GM10248 (cell line): Measurements from ENCODE around the gene SIDT1.

Source experiments
- CTCF ChIA-PET: fragments of 300-600 bp; sonication (Branson Sonifier 250); formaldehyde crosslinking; extraction: SDS; loops from one replicate; lab custom pipeline; 2021; ENCODE audit warnings: antibody characterized with exemption; lab: Yijun Ruan, JAX
- POLR2A ChIA-PET: fragments of 350-650 bp; sonication (Branson Sonifier 250); formaldehyde crosslinking; extraction: SDS; loops from one replicate; lab custom pipeline; 2020; ENCODE audit warnings: antibody characterized with exemption; lab: Yijun Ruan, JAX
- DNase-seq: peaks from one replicate; pipeline ENCODE4 v3.0.0; 2012; ENCODE audit errors: extremely low spot score
- TF ChIP-seq, protein P1 (sequence below): IDR thresholded peaks from 2 replicates; pipeline ENCODE4 v1.5.1; 2012; ENCODE audit warnings: mild to moderate bottlenecking, low read depth; ENCODE audit errors: extremely low read depth, missing control alignments, control extremely low read depth

SIDT1 gene

DNA sequence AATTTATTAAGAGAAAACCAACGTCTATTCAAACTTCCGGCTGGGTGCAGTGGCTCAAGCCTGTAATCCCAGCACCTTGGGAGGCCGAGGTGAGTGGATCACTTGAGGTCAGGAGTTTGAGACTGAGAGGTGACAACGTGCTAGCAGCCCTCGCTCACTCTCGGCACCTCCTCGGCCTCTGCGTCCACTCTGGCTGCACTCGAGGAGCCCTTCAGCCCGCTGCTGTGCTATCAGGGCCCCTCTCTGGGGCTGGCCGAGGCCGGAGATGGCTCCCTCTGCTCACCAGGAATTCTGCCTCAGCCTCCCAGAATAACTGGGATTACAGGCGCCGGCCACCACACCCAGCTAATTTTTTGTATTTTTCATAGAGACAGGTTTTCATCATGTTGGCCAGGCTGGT, 105.4 kb downstream of the SIDT1 start:
- no peak for DNase-seq
- ChIA-PET POLR2A (no interaction called here), CTCF (interaction anchor here (2.9 kb wide), 1 partner anchor 14 kb away, joined by 5 read pairs; no protein-coding TSS in a partner anchor)
- TF ChIP-seq, protein P1, sequence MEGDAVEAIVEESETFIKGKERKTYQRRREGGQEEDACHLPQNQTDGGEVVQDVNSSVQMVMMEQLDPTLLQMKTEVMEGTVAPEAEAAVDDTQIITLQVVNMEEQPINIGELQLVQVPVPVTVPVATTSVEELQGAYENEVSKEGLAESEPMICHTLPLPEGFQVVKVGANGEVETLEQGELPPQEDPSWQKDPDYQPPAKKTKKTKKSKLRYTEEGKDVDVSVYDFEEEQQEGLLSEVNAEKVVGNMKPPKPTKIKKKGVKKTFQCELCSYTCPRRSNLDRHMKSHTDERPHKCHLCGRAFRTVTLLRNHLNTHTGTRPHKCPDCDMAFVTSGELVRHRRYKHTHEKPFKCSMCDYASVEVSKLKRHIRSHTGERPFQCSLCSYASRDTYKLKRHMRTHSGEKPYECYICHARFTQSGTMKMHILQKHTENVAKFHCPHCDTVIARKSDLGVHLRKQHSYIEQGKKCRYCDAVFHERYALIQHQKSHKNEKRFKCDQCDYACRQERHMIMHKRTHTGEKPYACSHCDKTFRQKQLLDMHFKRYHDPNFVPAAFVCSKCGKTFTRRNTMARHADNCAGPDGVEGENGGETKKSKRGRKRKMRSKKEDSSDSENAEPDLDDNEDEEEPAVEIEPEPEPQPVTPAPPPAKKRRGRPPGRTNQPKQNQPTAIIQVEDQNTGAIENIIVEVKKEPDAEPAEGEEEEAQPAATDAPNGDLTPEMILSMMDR, result no peak

DNA sequence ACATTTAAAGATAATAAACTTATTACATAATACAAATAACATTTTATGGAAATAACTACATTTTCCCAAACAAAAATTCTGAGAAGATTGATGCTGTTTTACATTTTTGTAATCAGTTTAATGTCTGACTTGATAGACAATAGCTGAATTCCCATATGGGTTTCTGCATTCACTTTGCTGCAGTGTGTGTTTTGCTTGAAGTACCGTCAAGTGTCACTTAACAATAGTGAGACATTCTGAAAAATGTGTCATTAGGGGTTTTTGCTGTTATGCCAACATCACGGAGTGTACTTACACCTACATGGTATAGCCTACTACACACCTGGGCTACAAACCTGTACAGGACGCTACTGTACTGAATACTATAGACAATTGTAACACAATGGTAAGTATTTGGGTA, 106.6 kb downstream of the SIDT1 start:
- POLR2A ChIA-PET, result no interaction called here
- no peak for DNase-seq
- TF ChIP-seq, protein P1, result no peak
- CTCF ChIA-PET, result interaction anchor here (2.3 kb wide), 1 partner anchor 9 kb away, joined by 6 read pairs; no protein-coding TSS in a partner anchor

DNA sequence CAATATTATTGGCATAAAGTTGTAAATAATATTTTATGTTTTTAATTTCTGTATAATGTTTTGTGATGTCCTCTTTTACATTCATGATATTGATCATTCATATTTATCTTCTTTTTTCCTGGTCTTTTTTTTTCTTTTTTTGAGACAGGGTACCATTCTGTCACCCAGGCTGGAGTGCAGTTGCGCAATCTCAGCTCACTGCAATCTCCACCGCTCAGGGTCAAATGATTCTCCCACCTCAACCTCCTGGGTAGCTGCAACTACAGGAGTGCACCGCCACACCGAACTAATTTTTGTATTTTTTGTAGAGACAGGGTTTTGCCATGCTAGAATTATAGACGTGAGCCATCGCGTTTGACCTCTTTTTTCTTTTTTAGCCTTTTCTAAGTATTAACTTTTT, 111.2 kb downstream of the SIDT1 start:
- POLR2A ChIA-PET, result no interaction called here
- CTCF ChIA-PET, result interaction anchor here (0.9 to 1.1 kb wide), 3 partner anchors 12 to 17 kb away, joined by 3 read pairs; no protein-coding TSS in a partner anchor
- DNase-seq, result no peak
- TF ChIP-seq, protein P1, result no peak

DNA sequence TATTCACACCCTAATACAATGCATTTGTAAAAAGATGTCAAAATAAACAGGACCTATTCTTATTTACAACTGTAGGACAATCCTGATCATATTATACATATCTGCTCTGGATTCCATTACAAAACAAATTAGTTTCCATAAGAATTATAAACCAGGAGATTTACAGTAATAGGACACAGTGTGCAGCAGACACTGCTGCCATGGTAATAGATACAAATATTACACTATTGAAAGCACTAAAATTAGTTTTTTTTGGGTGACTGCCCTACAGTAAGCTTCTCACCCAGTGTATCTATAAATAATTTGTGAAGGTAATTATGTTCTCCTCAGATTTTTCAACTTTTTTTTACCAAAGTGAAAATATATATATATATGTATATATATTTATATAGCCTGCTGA, 116.2 kb downstream of the SIDT1 start:
- TF ChIP-seq, protein P1, result no peak
- CTCF ChIA-PET, result no interaction called here
- POLR2A ChIA-PET, result no interaction called here
- no peak for DNase-seq

DNA sequence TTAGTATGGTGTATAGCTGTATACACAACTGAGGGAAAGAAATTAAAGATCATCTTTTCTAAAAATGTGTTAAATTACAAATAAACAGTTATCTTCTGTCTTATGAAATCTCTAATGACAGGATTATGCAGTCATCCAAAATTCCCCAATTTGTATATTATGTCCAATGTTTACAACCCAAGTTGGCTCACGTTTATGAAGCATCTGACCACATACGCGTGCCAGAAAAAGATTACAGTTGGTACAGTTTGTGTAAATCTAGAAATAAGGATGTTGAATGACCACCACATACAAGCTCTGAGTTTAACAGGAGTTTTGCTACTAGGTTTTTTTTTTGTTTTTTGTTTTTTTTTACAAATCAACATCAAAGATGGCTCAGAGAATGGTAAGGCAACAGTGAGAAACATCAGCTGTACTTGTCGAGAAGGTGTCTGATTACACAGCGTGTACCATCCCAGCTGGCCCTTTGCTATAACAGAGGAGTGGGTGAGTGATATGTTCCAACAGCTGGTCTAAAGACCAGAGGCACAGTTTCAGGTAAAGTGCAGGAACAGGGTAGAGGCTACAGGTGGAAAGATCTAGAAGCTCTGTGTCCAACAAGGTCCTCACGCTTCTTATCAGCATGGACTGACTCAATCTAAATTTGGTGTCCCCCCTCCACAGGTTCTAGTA, 117.0 kb downstream of the SIDT1 start:
- POLR2A ChIA-PET, result no interaction called here
- DNase-seq, result no peak
- CTCF ChIA-PET, result interaction anchor here (1.3 kb wide), 1 partner anchor 17 kb away, joined by 3 read pairs; no protein-coding TSS in a partner anchor
- TF ChIP-seq, protein P1, result no peak

DNA sequence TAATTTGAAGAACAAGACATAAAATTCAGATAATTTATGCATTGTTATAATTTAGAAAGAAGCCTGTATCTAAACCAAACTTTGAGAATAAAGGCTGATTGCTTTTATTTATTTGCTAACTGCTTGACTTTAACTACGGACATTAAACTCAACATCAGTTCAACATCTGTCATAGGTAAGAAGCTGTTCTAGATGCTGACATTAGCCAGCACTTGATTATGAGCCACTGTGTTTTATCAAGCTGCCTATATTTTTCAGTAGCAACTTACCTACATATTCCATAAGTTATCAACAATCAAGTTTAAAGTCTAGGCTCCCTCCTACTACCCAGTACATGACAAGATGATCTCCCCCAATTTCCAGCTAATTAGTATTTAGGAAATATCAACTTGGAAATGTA, 122.0 kb downstream of the SIDT1 start:
- no peak for DNase-seq
- ChIA-PET POLR2A (no interaction called here), CTCF (interaction anchor here (0.8 to 1.3 kb wide), 4 partner anchors 9 to 51 kb away, joined by 3 to 4 read pairs (median 3); no protein-coding TSS in a partner anchor)
- TF ChIP-seq, protein P1, result no peak
